H7 (cell line): Measurements from ENCODE around the gene CADM2. TPM values are rescaled to one million over a fixed set of nuclear protein-coding genes. Genes with fewer than 3 reads are reported as not detected.

ENCODE experiments used
- DNase-seq: peaks from one replicate; pipeline ENCODE4 v3.0.0; 2012
- H3K27me3 ChIP-seq: 2 replicates; pipeline ENCODE4 v1.6.0; 2011; ENCODE audit warnings: mild to moderate bottlenecking, low read length; ENCODE audit not compliant: control insufficient read depth, insufficient read depth
- H3K36me3 ChIP-seq: replicated peaks from 2 replicates; pipeline ENCODE4 v1.5.1; 2011; ENCODE audit warnings: low read length; ENCODE audit not compliant: control insufficient read depth, insufficient read depth
- H3K4me3 ChIP-seq: 2 replicates; pipeline ENCODE4 v1.5.1; 2011; ENCODE audit warnings: low read depth, mild to moderate bottlenecking, control low read depth, low read length, moderate library complexity; ENCODE audit not compliant: insufficient read depth
- total RNA-seq: library from RNA; depleted of rRNA; stranded (reverse); fragments of >200 nt; shearing (Covaris generic); gene quantifications from 2 replicates; pipeline ENCODE4 v1.2.3, GENCODE V29; 2014

Gene CADM2
- total RNA-seq, 1 experiment from 2014 or later, result 2.7 TPM

- Histone ChIP-seq H3K36me3 (no peaks in the 10 kb centered on the region), H3K27me3 (no peaks in the 10 kb centered on the region), H3K4me3 (no peak overlapping the region)
- no peak for DNase-seq
Observed at GRCh38 chr3:85570819-85571218, 612.0 kb downstream of the CADM2 start.

GRCh38 chr3:85571835-85572234, 613.0 kb downstream of the CADM2 start:
- H3K4me3 ChIP-seq, result no peak overlapping the region
- H3K36me3 ChIP-seq, result no peaks in the 10 kb centered on the region
- no peaks in the 10 kb centered on the region for H3K27me3 ChIP-seq
- no peak for DNase-seq

- Histone ChIP-seq H3K27me3 (no peaks in the 10 kb centered on the region), H3K36me3 (no peaks in the 10 kb centered on the region), H3K4me3 (no peak overlapping the region)
- no peak for DNase-seq
Observed at GRCh38 chr3:85572426-85572825, 613.6 kb downstream of the CADM2 start.

- DNase-seq, result no peak
- H3K36me3 ChIP-seq, result no peaks in the 10 kb centered on the region
- H3K27me3 ChIP-seq, result no peaks in the 10 kb centered on the region
- H3K4me3 ChIP-seq, result no peak overlapping the region
Observed at GRCh38 chr3:85572978-85573377, 614.2 kb downstream of the CADM2 start.

- H3K4me3 ChIP-seq, result no peak overlapping the region
- no peak for DNase-seq
- no peaks in the 10 kb centered on the region for H3K36me3 ChIP-seq
- H3K27me3 ChIP-seq, result no peaks in the 10 kb centered on the region
Observed at GRCh38 chr3:85574006-85574705, 615.4 kb downstream of the CADM2 start.

GRCh38 chr3:85576091-85576690, 617.4 kb downstream of the CADM2 start:
- H3K36me3 ChIP-seq, result no peaks in the 10 kb centered on the region
- no peak overlapping the region for H3K4me3 ChIP-seq
- no peaks in the 10 kb centered on the region for H3K27me3 ChIP-seq
- DNase-seq, result peak; percentile 14

GRCh38 chr3:85576697-85577200, 618.0 kb downstream of the CADM2 start:
- H3K27me3 ChIP-seq, result no peaks in the 10 kb centered on the region
- no peak overlapping the region for H3K4me3 ChIP-seq
- DNase-seq, result no peak
- no peaks in the 10 kb centered on the region for H3K36me3 ChIP-seq

GRCh38 chr3:85584779-85585356, 626.1 kb downstream of the CADM2 start:
- no peak for DNase-seq
- H3K36me3 ChIP-seq, result no peaks in the 10 kb centered on the region
- no peaks in the 10 kb centered on the region for H3K27me3 ChIP-seq
- H3K4me3 ChIP-seq, result no peak overlapping the region

- Histone ChIP-seq H3K36me3 (no peaks in the 10 kb centered on the region), H3K4me3 (no peak overlapping the region), H3K27me3 (no peaks in the 10 kb centered on the region)
- no peak for DNase-seq
Observed at GRCh38 chr3:85586018-85586417, 627.2 kb downstream of the CADM2 start.

GRCh38 chr3:85589145-85589544, 630.4 kb downstream of the CADM2 start:
- DNase-seq, result no peak
- Histone ChIP-seq H3K27me3 (no peaks in the 10 kb centered on the region), H3K4me3 (no peak overlapping the region), H3K36me3 (no peaks in the 10 kb centered on the region)

GRCh38 chr3:85591451-85591850, 632.7 kb downstream of the CADM2 start:
- DNase-seq, result no peak
- H3K27me3 ChIP-seq, result no peaks in the 10 kb centered on the region
- no peaks in the 10 kb centered on the region for H3K36me3 ChIP-seq
- no peak overlapping the region for H3K4me3 ChIP-seq

GRCh38 chr3:85592256-85592655, 633.5 kb downstream of the CADM2 start:
- H3K36me3 ChIP-seq, result no peaks in the 10 kb centered on the region
- no peaks in the 10 kb centered on the region for H3K27me3 ChIP-seq
- H3K4me3 ChIP-seq, result no peak overlapping the region
- no peak for DNase-seq

- H3K4me3 ChIP-seq, result no peak overlapping the region
- no peaks in the 10 kb centered on the region for H3K36me3 ChIP-seq
- DNase-seq, result no peak
- no peaks in the 10 kb centered on the region for H3K27me3 ChIP-seq
Observed at GRCh38 chr3:85594676-85595075, 635.9 kb downstream of the CADM2 start.

- no peak for DNase-seq
- no peak overlapping the region for H3K4me3 ChIP-seq
Observed at GRCh38 chr3:85603378-85603777, 644.6 kb downstream of the CADM2 start.

GRCh38 chr3:85604641-85605040, 645.9 kb downstream of the CADM2 start:
- Histone ChIP-seq H3K36me3 (no peaks in the 10 kb centered on the region), H3K27me3 (peaks cover 2% of the 10 kb centered on the region), H3K4me3 (no peak overlapping the region)
- DNase-seq, result no peak

More at GRCh38 chr3:85603378-85603777, 644.6 kb downstream of the CADM2 start:
- Histone ChIP-seq H3K36me3 (no peaks in the 10 kb centered on the region), H3K27me3 (peaks cover 2% of the 10 kb centered on the region)
